ENCODE results near the gene GTF2IRD1. TPM values are rescaled to one million over a fixed set of nuclear protein-coding genes. Genes with fewer than 3 reads are reported as not detected.
A peak's percentile ranks its signal among the peaks of the same experiment; 100 is the strongest.

GTF2IRD1 gene
- total and polyA plus RNA-seq, 2 of the 13 experiments (the other 11 are each of a cell fraction or from before 2014, with no cell fraction given) = 16.5 to 26.7 TPM

GRCh38 chr7:74567318-74567668, 113.6 kb downstream of the GTF2IRD1 start:
- Histone ChIP-seq H3K4me2 (ENCODE audit: low read depth, low read length) (no peak overlapping the region), H3K4me3 (replicated peaks in 1 of 3; ENCODE audit: insufficient read depth in 1 of 3, low read depth in 2 of 3, low read length in 3 of 3) (no peak overlapping the region), H3K27me3 (ENCODE audit: control insufficient read depth in 1 of 2, insufficient read depth in 2 of 2, low read length in 2 of 2) (no peaks in the 10 kb centered on the region), H4K20me1 (ENCODE audit: insufficient read depth, low read length) (no peaks in the 10 kb centered on the region), H3K36me3 (replicated peaks in 1 of 2; ENCODE audit: control insufficient read depth in 1 of 2, insufficient read depth in 2 of 2, low read length in 2 of 2) (peaks cover 1 to 3% of the 10 kb centered on the region in 2 experiments; a peak in 1 of 5 replicates), H3K9ac (ENCODE audit: insufficient read depth, low read depth, low read length) (no peak overlapping the region), H3K27ac (ENCODE audit: extremely low read length, insufficient read depth, low read length) (no peak overlapping the region), H3K4me1 (ENCODE audit: insufficient read depth, low read length) (peaks cover 20% of the 10 kb centered on the region), H2AFZ (ENCODE audit: low read length) (no peak overlapping the region), H3K79me2 (ENCODE audit: insufficient read depth, low read length) (no peaks in the 10 kb centered on the region), H3K9me3 (ENCODE audit: low read length) (no peaks in the 10 kb centered on the region)
- in situ Hi-C loops (cut with HindIII; ENCODE audit: extremely low pct_ligation_motif_present, low pct_unique_long_range_greater_than_20kb) = loop anchor here (25.0 kb wide), 1 partner anchor 355 kb away; the partner anchor contains the start of gene LAT2
- BruUV-seq (replicated peaks) = no TSS peak
- ChIA-PET CTCF (ENCODE audit: low intra/inter-chr PET ratio, low total read pairs) (interaction anchor here (0.6 kb wide), 1 partner anchor 150 kb away, joined by 3 read pairs; no protein-coding TSS in a partner anchor), POLR2A (interaction anchor here (1.2 kb wide), 1 partner anchor 13 kb away, joined by 5 read pairs; no protein-coding TSS in a partner anchor)
- DNase-seq (ENCODE audit: low spot score) (no peak), ATAC-seq (no peak), FAIRE-seq (no peak)
- intact Hi-C loops (cut with micrococcal nuclease; ENCODE audit: unreplicated experiment) = no loop called here
- TF ChIP-seq EED (CRISPR knock-in tag; IDR thresholded peaks at IDR 0.05) (no peak), NFAT5 (CRISPR knock-in tag; IDR thresholded peaks at IDR 0.05) (no peak), SCMH1 (CRISPR knock-in tag; IDR thresholded peaks at IDR 0.05; ENCODE audit: borderline replicate concordance) (no peak), THAP8 (CRISPR knock-in tag; IDR thresholded peaks at IDR 0.05; ENCODE audit: borderline replicate concordance) (no peak), ZBTB40 (IDR thresholded peaks at IDR 0.05) (no peak), ZBTB40 (CRISPR knock-in tag; IDR thresholded peaks at IDR 0.05) (0 out of 2 replicates have a peak, but pooled peaks have one; percentile 23), ZNF225 (CRISPR knock-in tag; IDR thresholded peaks at IDR 0.05) (no peak)
- 95% methylated on average over 2 of the region's 2 CpGs for WGBS (ENCODE audit: low lambda C conversion rate)
